ENCODE data around the gene XPOT.
A peak's percentile ranks its signal among the peaks of the same experiment; 100 is the strongest.

The XPOT gene

DNA sequence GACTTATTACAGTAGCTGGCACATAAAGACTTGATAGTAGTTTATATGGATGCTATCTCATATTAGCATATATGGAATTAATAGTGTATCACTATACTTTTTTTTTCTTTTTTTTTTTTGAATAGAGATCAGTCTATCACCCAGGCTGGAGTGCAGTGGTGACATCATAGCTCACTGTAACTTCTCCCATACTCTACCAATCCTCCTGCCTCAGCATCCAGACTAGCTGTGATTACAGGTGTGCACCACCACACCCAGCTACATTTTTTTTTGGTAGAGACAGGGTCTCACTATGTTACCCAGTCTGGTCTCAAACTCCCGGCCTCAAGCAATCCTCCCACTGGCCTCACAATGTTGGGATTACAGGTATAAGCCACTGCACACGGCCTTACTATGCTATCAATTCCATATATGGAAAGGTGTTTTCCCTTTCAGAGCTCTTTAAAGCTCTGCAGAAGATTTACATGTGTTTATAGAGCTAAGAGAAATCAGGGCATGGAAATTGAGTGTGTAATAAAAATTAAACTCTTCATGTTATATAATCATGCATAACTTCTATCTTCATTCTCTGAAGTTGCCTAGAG lies 46.0 kb downstream of the XPOT start:
- peaks cover 41% of the 10 kb centered on the region for H3K4me1 Mint-ChIP-seq (ENCODE audit: low read depth)

GRCh38 chr12:64450711-64451486 lies 46.7 kb downstream of the XPOT start:
- Mint-ChIP-seq H3K4me3 (peak overlapping the region; percentile 90), H3K27ac (peak overlapping the region; percentile 88), H3K4me1 (ENCODE audit: low read depth) (peaks cover 45% of the 10 kb centered on the region), H3K9me3 (ENCODE audit: low read depth) (no peaks in the 10 kb centered on the region), H3K36me3 (peaks cover 2% of the 10 kb centered on the region), H3K27me3 (no peaks in the 10 kb centered on the region)

More for the DNA sequence above, 46.0 kb downstream of the XPOT start:
- no peaks in the 10 kb centered on the region for H3K27me3 Mint-ChIP-seq
- peak overlapping the region; percentile 90 for H3K4me3 Mint-ChIP-seq
- peaks cover 2% of the 10 kb centered on the region for H3K36me3 Mint-ChIP-seq
- H3K9me3 Mint-ChIP-seq (ENCODE audit: low read depth), result no peaks in the 10 kb centered on the region
- H3K27ac Mint-ChIP-seq, result peak overlapping the region; percentile 88

GRCh38 chr12:64451687-64452558 lies 47.7 kb downstream of the XPOT start, which contains the start of gene TBK1:
TSS of gene TBK1 (plus strand) at chr12:64452120. CDS start at chr12:64455871, 3,751 bp downstream.
- Mint-ChIP-seq H3K27ac (peak within 1 kb of the TSS; percentile 88), H3K4me3 (peak within 1 kb of the TSS; percentile 90)

GRCh38 chr12:64452559-64453329 lies 48.6 kb downstream of the XPOT start:
- Mint-ChIP-seq H3K4me1 (ENCODE audit: low read depth) (peaks cover 50% of the 10 kb centered on the region), H3K4me3 (peak overlapping the region; percentile 90), H3K27ac (peak overlapping the region; percentile 88), H3K27me3 (no peaks in the 10 kb centered on the region), H3K36me3 (peaks cover 5% of the 10 kb centered on the region), H3K9me3 (ENCODE audit: low read depth) (no peaks in the 10 kb centered on the region)

More at GRCh38 chr12:64451687-64452558, 47.7 kb downstream of the XPOT start, which contains the start of gene TBK1:
- H3K36me3 Mint-ChIP-seq, result no peaks in the 10 kb centered on the region
- H3K4me1 Mint-ChIP-seq (ENCODE audit: low read depth), result peaks cover 41% of the 10 kb centered on the region
- no peaks in the 10 kb centered on the region for H3K27me3 Mint-ChIP-seq
- no peaks in the 10 kb centered on the region for H3K9me3 Mint-ChIP-seq (ENCODE audit: low read depth)

GRCh38 chr12:64455506-64455905 lies 51.3 kb downstream of the XPOT start:
- H3K9me3 Mint-ChIP-seq (ENCODE audit: low read depth), result no peaks in the 10 kb centered on the region
- no peaks in the 10 kb centered on the region for H3K27me3 Mint-ChIP-seq
- H3K4me3 Mint-ChIP-seq, result no peak overlapping the region
- H3K27ac Mint-ChIP-seq, result peak overlapping the region; percentile 72
- peaks cover 8% of the 10 kb centered on the region for H3K36me3 Mint-ChIP-seq
- peaks cover 63% of the 10 kb centered on the region for H3K4me1 Mint-ChIP-seq (ENCODE audit: low read depth)

- H3K36me3 Mint-ChIP-seq, result peaks cover 8% of the 10 kb centered on the region
- no peaks in the 10 kb centered on the region for H3K27me3 Mint-ChIP-seq
- H3K4me3 Mint-ChIP-seq, result peak overlapping the region; percentile 0
- H3K27ac Mint-ChIP-seq, result peak overlapping the region; percentile 72
- H3K9me3 Mint-ChIP-seq (ENCODE audit: low read depth), result no peaks in the 10 kb centered on the region
- peaks cover 57% of the 10 kb centered on the region for H3K4me1 Mint-ChIP-seq (ENCODE audit: low read depth)
Observed at GRCh38 chr12:64456119-64456518, 51.9 kb downstream of the XPOT start.

DNA sequence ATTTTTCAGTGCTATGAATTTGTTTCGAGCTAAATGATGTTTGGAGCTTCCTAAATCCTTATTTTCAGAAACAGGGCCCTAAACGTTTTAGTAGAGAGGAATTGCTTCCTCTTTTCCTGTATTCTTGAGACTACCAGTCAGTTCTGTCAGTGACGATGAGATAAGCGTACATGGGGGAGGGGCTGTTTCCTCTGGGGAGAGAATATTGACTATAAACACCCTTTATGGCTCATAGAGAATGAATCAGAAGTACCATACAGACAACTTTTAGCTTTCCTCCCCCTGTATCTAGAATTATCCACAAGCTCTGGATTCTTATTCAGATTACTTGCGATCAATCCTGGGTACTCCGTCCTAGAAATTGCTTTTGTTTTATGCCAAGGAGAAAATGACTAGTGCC lies 52.8 kb downstream of the XPOT start:
- H3K4me1 Mint-ChIP-seq (ENCODE audit: low read depth), result peaks cover 51% of the 10 kb centered on the region
- no peaks in the 10 kb centered on the region for H3K9me3 Mint-ChIP-seq (ENCODE audit: low read depth)
- H3K4me3 Mint-ChIP-seq, result no peak overlapping the region

DNA sequence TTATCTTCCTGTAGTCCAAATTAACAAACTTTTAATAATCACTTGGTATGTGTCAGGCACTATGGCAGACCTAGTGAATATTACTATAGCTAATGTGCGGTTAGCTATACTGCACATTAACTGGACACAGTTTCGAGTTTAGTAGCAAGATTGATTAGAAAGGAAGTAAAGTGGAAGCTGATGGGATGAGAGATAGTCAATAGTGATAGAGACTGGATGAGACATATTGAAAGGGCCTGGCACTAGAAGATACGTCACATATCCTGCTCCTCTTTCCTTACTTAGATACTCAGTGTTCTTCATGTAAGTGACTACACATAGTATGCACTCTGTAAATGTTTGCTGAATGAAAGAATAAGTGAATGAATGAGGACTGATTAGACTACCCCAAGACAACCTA lies 53.3 kb downstream of the XPOT start:
- H3K27ac Mint-ChIP-seq, result peak overlapping the region; percentile 68
- peaks cover 8% of the 10 kb centered on the region for H3K36me3 Mint-ChIP-seq
- no peak overlapping the region for H3K4me3 Mint-ChIP-seq
- H3K27me3 Mint-ChIP-seq, result no peaks in the 10 kb centered on the region
- H3K9me3 Mint-ChIP-seq (ENCODE audit: low read depth), result no peaks in the 10 kb centered on the region
- peaks cover 50% of the 10 kb centered on the region for H3K4me1 Mint-ChIP-seq (ENCODE audit: low read depth)

More for the DNA sequence above, 52.8 kb downstream of the XPOT start:
- Mint-ChIP-seq H3K27ac (peak overlapping the region; percentile 68), H3K27me3 (no peaks in the 10 kb centered on the region), H3K36me3 (peaks cover 8% of the 10 kb centered on the region)

DNA sequence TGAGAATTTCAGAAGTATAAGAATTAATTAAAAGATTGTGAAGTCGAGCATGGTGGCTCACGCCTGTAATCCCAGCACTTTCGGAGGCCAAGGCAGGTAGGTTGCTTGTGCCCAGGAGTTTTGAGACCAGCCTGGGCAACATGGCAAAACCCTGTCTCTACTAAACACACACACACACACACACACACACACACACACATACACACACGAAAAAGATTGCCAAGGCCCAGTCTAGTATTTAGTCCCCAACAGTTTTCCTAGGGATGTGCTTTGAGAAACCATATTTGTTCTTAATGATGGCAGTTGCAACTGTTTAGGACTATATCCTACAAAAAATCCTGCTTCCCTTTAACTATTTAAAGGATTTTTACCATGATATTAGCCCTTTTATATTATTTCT lies 53.7 kb downstream of the XPOT start:
- Mint-ChIP-seq H3K4me3 (no peak overlapping the region), H3K4me1 (ENCODE audit: low read depth) (peaks cover 45% of the 10 kb centered on the region), H3K27ac (peak overlapping the region; percentile 68), H3K36me3 (peaks cover 8% of the 10 kb centered on the region), H3K9me3 (ENCODE audit: low read depth) (no peaks in the 10 kb centered on the region), H3K27me3 (no peaks in the 10 kb centered on the region)

- Mint-ChIP-seq H3K9me3 (ENCODE audit: low read depth) (no peaks in the 10 kb centered on the region), H3K27me3 (no peaks in the 10 kb centered on the region), H3K4me3 (peak overlapping the region; percentile 81), H3K36me3 (peaks cover 8% of the 10 kb centered on the region), H3K4me1 (ENCODE audit: low read depth) (peaks cover 39% of the 10 kb centered on the region), H3K27ac (peak overlapping the region; percentile 91)
Observed at GRCh38 chr12:64459394-64459891, 55.3 kb downstream of the XPOT start.

DNA sequence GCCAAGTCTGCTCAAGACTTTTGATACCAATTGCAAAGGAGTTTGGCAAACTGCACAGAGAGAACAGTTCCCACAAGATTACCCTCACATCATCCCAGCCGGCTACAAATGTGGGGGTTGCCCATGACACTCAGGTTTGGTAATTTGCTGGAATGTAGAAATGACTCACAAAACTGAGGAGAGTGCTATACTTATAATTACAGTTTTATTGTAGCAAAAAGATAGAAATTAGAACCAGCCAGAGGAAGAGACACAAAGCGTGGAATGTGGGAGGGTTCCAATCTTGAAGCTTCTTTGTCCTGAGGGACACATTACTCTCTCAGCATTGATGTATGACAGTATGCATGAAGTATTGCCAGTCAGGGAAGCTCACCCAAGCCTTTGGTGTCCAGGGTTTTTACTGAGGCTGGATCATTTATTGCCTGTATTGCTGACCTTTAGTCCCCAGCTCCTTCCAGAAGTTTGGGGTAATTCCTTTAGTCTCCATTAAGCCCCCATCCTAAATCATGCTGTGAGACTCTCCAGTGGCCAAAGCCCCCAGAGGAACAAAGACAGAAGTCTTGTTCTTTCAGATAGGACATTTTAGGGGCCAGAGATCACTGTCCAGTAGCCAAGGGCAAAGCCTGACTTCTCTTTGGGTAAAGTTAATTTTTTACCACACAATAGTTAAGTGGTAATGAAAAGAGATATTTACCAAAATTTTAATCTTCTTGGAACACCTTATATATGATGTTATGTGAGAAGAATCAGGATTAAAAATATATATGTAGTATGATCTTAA lies 57.6 kb downstream of the XPOT start:
- Mint-ChIP-seq H3K27ac (no peak overlapping the region), H3K27me3 (no peaks in the 10 kb centered on the region), H3K9me3 (ENCODE audit: low read depth) (no peaks in the 10 kb centered on the region), H3K4me1 (ENCODE audit: low read depth) (peaks cover 27% of the 10 kb centered on the region), H3K36me3 (peaks cover 13% of the 10 kb centered on the region), H3K4me3 (no peak overlapping the region)

DNA sequence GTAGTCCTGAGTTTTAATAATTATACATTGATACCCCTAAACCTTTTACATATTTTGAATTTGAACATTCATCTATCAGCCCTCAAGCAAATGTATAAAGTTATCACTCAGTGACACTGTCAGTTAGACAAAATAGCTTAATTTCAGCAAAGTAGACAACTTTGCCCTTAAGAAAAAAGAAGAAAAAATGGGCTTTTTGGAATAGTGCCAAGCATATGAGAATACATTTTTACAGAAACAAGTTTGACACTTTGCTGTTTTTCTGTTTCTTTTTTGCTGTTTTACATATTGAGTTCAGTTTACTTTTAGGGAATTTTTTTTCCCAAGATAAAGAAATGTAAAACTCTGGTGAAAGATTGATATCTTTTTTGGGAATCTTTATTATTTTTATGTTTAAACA lies 62.0 kb downstream of the XPOT start:
- Mint-ChIP-seq H3K27me3 (no peaks in the 10 kb centered on the region), H3K36me3 (peaks cover 8% of the 10 kb centered on the region), H3K4me3 (no peak overlapping the region), H3K27ac (no peak overlapping the region), H3K4me1 (ENCODE audit: low read depth) (no peaks in the 10 kb centered on the region), H3K9me3 (ENCODE audit: low read depth) (no peaks in the 10 kb centered on the region)

- Mint-ChIP-seq H3K36me3 (peaks cover 13% of the 10 kb centered on the region), H3K27me3 (no peaks in the 10 kb centered on the region), H3K4me1 (ENCODE audit: low read depth) (no peaks in the 10 kb centered on the region), H3K9me3 (ENCODE audit: low read depth) (no peaks in the 10 kb centered on the region), H3K4me3 (no peak overlapping the region), H3K27ac (no peak overlapping the region)
Observed at GRCh38 chr12:64468966-64469365, 64.8 kb downstream of the XPOT start.

Measured in activated naive CD8-positive, alpha-beta T cell (primary cell).